ENCODE measurements around the gene DLGAP1.

DLGAP1 gene

DNA sequence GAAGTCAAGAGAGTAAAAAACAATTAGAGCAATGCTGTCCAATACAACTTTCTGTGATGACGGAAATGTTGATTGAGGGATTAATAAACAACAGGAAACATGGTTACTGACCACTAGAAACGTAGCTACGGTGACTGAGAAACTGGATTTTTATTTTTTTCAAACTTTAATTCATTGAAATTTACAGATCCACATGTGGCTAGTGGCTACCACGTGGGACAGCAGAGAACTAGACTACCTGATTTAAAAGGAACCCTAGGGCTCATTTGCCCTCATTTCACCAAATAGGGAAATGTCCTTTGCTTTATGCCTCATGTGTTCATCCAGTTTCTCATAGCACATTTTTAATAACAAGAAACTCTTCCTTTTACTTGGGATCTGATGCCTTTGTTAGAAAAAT, 592.1 kb downstream of the DLGAP1 start:
- no peak for DNase-seq (ENCODE audit: low read depth)

- no peak for DNase-seq (ENCODE audit: low read depth)
Observed at GRCh38 chr18:3861495-3861894, 593.6 kb downstream of the DLGAP1 start.

DNA sequence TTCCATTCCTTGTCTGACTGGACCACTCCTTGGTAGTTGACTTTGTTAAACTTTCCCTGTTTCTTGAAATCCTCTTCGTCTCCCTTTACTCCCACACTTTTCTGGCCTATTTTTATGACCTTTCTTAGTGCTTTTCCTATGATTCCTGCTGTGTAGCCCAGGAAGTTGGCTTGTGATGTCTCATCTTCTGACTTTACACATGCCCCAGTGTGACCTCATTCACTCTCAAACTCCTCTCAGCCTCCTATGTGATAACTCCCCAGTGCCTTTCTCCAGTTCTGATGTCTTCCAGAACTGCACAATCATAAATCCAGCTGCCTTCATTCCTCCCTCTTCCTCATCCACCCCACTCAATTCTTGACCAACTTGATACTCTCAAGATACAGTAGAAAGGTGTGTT, 597.6 kb downstream of the DLGAP1 start:
- DNase-seq (ENCODE audit: low read depth), result no peak

DNA sequence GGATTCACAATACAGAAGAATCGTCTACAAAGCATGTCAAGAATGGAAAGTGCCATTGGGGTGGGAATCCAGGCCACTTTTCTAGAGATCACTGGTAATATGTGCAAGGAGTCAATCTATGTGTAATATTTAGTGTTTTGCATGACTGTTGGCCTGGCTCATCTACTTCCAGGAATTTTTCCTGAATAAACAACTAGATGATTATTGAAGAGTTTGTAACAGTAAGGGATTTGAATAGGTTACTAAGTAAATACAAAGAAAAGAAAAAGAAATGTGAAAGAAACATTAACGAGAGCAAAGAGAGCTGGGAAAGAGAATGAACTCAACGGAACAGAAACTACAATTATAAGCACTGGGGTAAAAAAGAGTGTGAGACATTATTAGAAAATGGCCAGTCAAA, 599.1 kb downstream of the DLGAP1 start:
- DNase-seq (ENCODE audit: low read depth), result no peak

GRCh38 chr18:3852321-3852720, 602.8 kb downstream of the DLGAP1 start:
- DNase-seq (ENCODE audit: low read depth), result no peak

- DNase-seq (ENCODE audit: low read depth), result no peak
Observed at GRCh38 chr18:3851159-3851558, 603.9 kb downstream of the DLGAP1 start.

DNA sequence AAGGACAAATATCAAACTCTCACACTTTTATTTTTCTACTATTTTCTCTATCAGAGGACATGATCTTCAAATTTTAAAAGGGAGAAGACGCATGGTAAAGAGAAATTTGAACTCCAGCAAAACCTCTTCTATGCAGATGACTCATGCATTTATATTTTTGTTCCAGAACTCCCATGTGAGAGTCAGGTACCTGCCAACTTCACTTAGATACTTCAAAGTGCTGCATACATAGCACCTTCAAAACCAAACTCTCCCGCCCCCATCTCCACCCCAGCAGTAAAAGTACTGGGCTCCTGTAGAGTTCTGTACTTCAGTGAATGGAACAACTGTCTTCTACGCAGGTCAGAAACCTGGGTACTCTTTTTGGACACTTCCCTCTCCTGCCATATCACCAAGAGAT, 606.8 kb downstream of the DLGAP1 start:
- no peak for DNase-seq (ENCODE audit: low read depth)

GRCh38 chr18:3845161-3845560, 609.9 kb downstream of the DLGAP1 start:
- no peak for DNase-seq (ENCODE audit: low read depth)

DNA sequence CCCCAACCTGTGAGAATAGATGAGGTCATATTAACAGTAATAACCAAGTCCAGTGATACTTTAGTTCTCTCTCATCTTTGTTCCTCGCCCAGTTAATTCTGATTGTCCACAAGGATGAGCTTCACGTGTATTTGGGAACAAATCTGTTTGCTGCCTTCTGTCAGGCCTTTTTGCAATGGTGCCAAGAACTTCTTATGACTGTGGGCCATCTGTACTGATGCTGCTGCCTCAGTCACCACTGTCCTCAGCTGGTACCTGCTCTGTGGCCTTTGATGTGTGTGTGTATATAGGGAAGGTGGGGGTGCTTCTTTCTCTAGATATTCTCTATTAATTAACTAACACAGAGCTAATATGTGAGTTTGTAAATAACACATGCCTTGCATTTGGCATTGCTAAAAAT, 612.3 kb downstream of the DLGAP1 start:
- DNase-seq (ENCODE audit: low read depth), result no peak

GRCh38 chr18:3840766-3841165, 614.3 kb downstream of the DLGAP1 start:
- DNase-seq (ENCODE audit: low read depth), result no peak

GRCh38 chr18:3839581-3839981, 615.5 kb downstream of the DLGAP1 start:
- DNase-seq (ENCODE audit: low read depth), result no peak

GRCh38 chr18:3836483-3837335, 618.4 kb downstream of the DLGAP1 start:
- no peak for DNase-seq (ENCODE audit: low read depth)

GRCh38 chr18:3832025-3832638, 623.0 kb downstream of the DLGAP1 start:
- no peak for DNase-seq (ENCODE audit: low read depth)

DNA sequence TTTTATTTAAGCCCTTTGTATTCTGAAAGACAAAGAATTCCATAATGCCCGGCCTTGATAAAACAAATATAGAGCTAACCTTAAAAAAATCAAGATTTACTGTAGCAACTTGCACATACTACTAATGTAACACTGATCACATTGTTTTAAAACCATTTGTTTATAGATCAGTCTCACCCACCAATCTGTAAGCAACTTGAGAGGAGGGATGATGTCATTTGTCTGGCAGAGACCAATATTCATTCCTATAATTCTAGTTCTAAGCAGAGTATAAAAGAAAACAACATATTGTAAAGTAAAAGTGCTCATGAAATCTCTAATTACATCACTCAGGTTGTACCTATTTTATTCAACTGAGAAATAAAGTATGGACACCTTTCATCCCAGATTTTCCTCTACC, 624.5 kb downstream of the DLGAP1 start:
- DNase-seq (ENCODE audit: low read depth), result no peak

- no peak for DNase-seq (ENCODE audit: low read depth)
Observed at GRCh38 chr18:3827236-3827845, 627.8 kb downstream of the DLGAP1 start.

DNA sequence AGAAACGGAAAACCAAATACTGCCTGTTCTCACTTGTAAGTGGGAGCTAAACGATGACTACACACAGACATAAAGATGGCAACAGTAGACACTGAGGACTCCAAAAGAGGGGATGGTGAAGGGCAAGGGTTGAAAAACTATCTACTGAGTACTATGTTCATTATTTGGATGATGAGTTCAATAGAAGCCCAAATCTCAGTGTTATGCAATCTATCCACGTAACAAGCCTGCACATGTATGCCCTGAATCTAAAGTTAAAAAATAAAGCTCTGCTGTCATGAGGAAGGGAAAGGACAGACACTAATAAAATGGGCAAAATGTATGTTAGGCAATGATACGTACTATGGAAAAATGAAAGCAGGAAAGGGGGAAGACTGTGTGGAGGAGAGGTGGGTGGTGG, 629.1 kb downstream of the DLGAP1 start:
- DNase-seq (ENCODE audit: low read depth), result no peak

GRCh38 chr18:3824101-3824500, 631.0 kb downstream of the DLGAP1 start:
- DNase-seq (ENCODE audit: low read depth), result no peak

DNA sequence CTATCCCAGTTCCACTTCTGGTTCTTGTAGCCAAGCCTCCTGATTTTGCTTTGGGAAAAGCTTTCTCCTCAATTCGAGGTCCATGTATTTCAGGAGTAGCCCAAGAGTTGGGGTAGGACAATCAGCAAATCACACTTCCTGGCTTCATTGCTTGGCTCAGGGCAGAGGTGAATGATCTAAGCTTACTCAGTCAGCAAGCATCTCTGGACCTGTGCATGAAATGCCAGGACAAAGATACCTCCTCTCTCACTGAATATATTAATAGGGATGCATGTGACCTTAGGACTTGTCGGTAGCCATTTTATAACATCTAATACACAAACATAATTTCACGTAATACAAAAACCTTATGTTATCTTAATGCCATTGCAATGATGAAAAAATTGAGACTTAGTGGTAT, 632.0 kb downstream of the DLGAP1 start:
- no peak for DNase-seq (ENCODE audit: low read depth)

GRCh38 chr18:3821524-3821923, 633.6 kb downstream of the DLGAP1 start:
- no peak for DNase-seq (ENCODE audit: low read depth)

DNA sequence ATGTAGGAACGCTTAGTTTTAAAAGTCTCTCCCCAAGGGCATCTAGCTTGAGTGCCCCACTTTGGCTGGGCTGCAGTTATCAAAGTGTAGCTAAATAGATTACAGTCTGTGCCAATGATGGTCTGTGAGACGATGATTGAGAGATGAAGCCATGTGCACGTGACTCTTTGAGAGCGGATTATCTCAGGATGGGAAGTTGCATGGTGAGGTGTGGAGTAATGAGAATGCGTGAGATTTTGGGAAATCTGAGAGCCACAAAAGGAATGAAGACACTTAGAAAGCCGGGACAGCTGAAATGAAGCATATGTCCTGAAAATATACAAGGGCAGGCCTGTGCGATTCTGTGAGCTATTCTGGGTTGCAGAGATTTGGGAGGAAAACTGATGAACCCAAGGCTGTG, 635.1 kb downstream of the DLGAP1 start:
- no peak for DNase-seq (ENCODE audit: low read depth)

DNA sequence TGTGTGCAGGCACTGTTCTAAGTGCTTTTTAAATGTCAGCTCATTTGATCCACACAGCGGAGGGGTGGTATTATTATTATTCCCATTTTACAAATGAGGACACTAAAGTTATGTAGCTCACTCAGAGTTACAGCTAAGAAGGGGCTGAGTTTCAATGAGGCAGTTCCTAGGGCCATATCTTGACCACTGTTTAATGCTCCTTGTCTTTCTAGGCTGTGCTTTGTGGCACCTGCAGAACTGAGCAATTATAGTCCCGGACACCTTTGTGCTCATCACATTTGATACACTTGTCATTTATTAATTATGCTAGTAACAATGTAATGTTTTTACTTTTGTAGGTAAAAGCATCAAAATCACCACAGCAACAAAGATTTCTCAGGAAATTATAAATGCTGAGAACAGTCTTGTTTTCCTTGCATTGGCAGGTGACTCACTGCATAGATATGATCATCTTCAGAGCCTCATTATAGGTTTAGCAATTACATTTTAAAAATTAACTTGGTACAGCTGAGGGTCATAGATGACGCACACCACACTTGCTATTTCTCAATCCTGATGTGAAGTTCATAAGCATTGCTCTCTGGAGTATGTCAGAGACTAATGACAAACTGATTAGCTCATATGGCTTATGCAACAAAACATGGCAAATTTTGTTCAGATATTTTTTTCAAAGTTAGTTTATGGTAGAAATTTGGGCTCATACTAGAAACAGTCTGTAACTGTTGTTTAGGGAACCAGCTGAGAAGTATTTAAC, 638.3 kb downstream of the DLGAP1 start:
- DNase-seq (ENCODE audit: low read depth), result no peak

GRCh38 chr18:3815991-3816390, 639.1 kb downstream of the DLGAP1 start:
- no peak for DNase-seq (ENCODE audit: low read depth)

- DNase-seq (ENCODE audit: low read depth), result no peak
Observed at GRCh38 chr18:3814816-3815215, 640.3 kb downstream of the DLGAP1 start.

All from activated T-cell treated with anti-CD3 and anti-CD28 coated beads for 24 hours (primary cell).